Epithelial cell of proximal tubule (primary cell): Measurements from ENCODE around the gene MGAT5. TPM values are rescaled to one million over a fixed set of nuclear protein-coding genes. Genes with fewer than 3 reads are reported as not detected.

Experiments used
- DNase-seq: peaks from one replicate; pipeline ENCODE4 v3.0.0-alpha.2; 2011; ENCODE audit warnings: low read depth
- H3K4me3 ChIP-seq: 2 replicates; pipeline ENCODE4 v1.5.1; 2011; ENCODE audit warnings: low read depth, mild to moderate bottlenecking, low read length
- total RNA-seq: library from RNA; depleted of rRNA; stranded (reverse); fragments of >200 nt; gene quantifications from 2 replicates; pipeline ENCODE4 v1.2.3, GENCODE V29; 2015
- TF ChIP-seq, protein P1 (sequence below): conservative IDR thresholded peaks from 2 replicates; pipeline ENCODE4 v1.5.1; 2012; ENCODE audit warnings: low read depth, mild to moderate bottlenecking, low read length

Gene MGAT5
- total RNA-seq, 1 donor from 2014 or later = 34.0 TPM

DNA sequence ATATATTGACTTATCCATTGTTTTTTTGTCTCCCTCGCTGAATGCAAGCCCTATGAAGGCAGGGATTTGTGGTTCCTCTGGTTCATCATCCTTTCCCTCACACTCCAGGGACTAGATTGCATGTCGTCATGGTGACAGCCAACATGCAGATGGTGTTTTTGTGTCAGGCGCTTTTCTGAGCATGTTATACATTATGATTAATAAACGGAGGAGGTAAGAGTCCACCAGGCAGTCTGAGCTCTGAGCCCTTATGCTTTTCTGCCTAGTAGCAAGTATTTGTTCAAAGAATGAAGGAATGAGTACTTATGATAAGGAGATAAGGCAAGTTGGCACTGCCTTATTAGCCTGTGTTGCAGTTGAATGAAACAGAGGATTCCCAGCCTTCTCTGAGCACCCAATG is 181.6 kb downstream of the MGAT5 start:
- TF ChIP-seq, protein P1, sequence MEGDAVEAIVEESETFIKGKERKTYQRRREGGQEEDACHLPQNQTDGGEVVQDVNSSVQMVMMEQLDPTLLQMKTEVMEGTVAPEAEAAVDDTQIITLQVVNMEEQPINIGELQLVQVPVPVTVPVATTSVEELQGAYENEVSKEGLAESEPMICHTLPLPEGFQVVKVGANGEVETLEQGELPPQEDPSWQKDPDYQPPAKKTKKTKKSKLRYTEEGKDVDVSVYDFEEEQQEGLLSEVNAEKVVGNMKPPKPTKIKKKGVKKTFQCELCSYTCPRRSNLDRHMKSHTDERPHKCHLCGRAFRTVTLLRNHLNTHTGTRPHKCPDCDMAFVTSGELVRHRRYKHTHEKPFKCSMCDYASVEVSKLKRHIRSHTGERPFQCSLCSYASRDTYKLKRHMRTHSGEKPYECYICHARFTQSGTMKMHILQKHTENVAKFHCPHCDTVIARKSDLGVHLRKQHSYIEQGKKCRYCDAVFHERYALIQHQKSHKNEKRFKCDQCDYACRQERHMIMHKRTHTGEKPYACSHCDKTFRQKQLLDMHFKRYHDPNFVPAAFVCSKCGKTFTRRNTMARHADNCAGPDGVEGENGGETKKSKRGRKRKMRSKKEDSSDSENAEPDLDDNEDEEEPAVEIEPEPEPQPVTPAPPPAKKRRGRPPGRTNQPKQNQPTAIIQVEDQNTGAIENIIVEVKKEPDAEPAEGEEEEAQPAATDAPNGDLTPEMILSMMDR = no peak
- H3K4me3 ChIP-seq = no peak overlapping the region
- DNase-seq = no peak

DNA sequence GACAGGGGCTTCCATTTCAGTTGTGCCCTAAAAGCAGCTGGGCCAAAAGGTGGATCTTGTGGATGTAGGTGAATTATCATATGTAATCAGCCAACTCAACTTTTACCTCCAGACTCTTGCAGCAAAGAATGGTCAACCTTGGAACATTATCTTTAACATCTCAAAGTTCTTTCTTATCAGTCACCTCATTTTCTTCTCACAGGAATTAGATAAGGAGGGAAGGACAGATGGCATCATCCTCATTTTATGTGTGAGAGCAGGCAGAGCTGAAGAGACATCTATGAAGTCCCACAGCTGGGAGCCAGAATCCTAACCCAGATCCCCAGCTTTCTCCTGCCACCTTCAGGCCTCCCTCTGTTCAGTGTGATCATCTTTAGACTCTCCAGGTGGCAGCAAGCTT is 182.1 kb downstream of the MGAT5 start:
- no peak for DNase-seq
- H3K4me3 ChIP-seq = no peak overlapping the region
- TF ChIP-seq, protein P1 = no peak

DNA sequence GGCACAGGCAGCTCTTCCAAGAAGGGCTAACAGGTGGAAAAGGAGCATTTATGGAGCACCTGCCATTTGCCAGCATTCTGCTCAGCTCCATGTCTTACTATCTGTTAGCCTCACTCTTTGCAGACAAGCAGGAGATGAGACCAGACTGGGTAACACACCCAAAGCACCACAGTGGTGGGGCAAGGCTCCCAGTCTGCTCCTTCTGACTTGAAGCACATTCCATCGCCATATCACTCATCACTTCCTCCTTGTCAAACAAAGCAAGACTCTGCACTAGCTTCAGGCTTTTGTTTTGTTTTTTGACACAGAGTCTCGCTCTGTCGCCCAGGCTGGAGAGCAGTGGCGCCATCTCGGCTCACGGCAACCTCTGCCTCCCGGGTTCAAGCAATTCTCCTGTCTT is 182.8 kb downstream of the MGAT5 start:
- DNase-seq = no peak
- H3K4me3 ChIP-seq = no peak overlapping the region
- TF ChIP-seq, protein P1 = no peak

DNA sequence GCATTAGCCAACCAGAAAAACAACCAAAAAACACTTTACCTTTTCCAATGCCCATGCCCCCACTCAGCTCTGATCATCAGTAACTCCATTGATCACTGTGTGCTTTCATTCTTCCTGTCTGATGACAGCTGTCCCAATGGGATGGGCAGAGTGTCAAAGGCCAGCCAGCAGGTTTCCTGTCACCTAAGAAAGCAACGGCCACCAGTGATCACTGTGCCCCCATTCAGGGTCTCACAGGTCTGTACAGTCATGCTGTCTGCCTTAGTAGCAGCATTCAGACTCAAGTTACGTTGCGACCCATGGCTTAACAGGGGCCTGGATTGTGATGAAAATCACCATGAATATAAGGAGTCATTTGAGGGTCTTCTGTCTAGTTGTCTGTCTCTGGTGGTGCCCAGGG is 184.5 kb downstream of the MGAT5 start:
- TF ChIP-seq, protein P1 = no peak
- no peak for DNase-seq
- H3K4me3 ChIP-seq = no peak overlapping the region

DNA sequence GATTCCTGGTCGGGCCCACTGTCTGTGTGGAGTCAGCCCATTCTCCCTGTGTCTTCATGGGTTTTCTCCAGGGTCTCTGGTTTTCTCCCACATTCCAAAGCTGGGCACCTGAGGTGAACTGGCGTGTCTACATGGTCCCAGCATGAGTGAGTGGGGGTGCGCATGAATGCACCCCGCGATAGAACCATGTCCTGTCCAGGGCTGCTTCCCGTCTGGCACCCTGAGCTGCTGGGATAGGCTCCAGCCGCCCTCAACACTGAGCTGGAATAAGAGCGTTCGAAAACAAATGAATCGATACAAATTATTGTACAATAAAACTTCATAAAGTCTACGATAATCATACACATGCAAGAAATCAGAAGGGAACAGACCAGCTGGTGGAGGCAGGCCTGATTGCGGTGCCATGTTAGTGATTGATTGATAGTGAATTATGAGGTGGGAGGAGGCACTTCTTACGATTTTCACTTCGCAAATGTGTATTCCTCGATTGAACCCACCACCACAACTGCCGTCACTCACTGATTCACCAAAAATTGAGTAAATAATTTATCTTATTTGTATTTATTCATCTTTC is 186.6 kb downstream of the MGAT5 start:
- TF ChIP-seq, protein P1 = no peak
- no peak for DNase-seq
- H3K4me3 ChIP-seq = no peak overlapping the region

DNA sequence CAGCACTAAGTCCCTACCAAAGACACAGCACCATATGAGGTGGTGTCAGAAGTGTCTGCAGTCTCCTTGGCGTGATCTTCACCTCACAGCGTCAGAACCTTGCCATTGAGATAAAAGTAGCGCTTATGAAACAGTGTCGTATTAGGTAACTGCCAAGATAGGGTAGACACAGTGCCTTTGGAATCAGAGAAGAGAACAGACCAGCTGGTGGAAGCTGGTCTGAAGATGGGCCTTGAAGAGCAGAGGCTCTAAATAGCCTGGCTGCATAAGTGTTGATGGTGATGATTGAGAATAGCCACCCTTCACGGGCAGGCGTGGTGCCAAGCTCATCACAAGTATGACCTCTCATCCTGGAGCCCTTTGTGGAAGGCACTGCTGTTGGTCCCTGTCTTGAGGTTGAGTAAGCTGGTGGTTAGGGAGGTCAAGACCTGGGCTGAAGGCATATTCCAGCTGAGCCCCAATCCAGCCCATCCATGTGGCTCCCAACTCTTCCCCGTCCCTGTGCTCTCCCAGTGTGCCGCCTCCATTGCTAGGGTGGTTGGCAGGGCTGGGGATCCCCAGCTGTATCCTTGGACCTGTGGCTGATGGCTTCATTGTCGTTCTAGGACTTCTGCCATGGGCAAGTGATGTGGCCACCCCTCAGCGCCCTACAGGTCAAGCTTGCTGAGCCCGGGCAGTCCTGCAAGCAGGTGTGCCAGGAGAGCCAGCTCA is 187.4 kb downstream of the MGAT5 start:
- no peak overlapping the region for H3K4me3 ChIP-seq
- DNase-seq = no peak
- TF ChIP-seq, protein P1 = no peak
